HG03045 (cell line): ENCODE measurements around the gene SMIM28.

Experiments used
- ATAC-seq: cut with Tn5 transposase; IDR thresholded peaks from one replicate; pipeline ENCODE4 v1.9.1; 2021; ENCODE audit warnings: mild to moderate bottlenecking, moderate library complexity; ENCODE audit not compliant: unreplicated experiment

The SMIM28 gene

GRCh38 chr6:138372711-138373463, 4.8 kb upstream of the SMIM28 start:
- no peak for ATAC-seq

DNA sequence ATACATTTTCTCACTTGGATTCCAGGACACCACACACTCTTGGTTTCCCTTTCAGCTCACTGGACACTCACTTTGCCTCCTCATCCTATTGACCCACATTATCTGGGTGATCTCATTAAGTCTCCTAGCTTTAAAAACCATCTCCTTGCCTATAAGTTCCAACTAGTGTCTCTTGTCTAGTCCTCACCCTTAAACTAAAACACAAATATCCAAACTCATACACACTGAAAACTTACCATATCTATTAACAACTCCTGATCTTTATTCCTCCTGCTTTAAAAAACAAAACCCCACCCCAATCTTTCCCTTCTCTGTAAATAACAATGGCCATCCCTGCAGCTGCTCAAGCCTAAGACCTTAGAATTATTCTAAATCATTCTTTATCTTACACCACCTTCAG, 3.5 kb upstream of the SMIM28 start:
- no peak for ATAC-seq

DNA sequence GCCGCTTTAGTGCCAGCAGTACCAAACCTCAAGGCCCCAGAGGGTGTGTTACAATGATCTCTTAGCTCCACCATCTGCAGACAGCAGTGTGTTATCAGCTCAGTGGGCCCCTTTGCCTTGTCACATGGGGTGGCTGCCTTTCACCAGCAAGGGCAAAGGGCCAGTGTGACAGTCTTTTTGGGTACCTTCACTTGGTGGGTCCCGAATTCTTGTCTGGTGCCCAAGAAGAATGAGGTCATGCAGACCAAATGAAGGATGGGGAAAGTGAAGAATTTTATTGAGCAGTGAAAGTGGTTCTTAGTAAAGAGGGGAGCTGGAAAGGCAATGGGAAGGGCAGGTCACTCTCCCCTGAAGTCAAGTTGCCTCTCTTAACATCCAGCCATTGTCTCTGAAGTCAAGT, 2.9 kb upstream of the SMIM28 start:
- ATAC-seq = no peak

DNA sequence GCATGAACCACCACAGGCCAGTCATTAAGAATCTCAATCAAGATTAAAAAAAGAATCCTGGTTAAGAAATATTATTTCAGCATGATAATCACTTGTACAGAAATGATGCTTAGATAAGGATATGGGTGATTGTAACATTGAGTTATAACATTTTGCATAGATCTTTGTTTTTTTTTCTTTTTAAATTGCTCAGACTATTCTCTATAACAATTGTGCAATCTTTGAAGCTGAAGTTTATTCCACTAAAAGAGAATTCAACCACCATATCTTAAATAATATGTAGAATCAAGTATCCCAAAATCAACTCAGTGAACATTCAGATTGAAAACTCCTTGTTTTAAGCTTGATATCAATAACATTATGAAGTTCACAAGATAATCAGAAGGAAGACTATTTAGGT, 663 bp upstream of the SMIM28 start:
- ATAC-seq = no peak

DNA sequence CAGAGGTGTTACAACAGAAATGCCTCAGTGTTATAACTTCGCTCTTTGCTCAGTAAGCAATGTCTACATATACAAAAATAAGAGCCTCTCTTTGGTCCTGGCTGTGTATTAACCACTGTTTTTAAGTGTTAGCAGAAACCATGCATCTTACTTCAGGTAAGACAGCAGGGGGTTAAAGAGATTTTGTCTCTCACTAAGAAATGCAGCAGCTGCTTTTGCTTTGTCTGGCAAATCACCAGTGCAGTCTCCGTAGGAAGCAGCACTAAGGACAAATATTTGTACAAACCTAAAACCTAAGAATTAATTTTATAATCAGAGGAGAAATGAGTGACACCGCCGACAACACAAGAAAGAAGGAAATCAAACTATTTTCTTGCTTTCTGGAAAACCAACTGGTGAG, 758 bp downstream of the SMIM28 start:
- ATAC-seq = no peak

DNA sequence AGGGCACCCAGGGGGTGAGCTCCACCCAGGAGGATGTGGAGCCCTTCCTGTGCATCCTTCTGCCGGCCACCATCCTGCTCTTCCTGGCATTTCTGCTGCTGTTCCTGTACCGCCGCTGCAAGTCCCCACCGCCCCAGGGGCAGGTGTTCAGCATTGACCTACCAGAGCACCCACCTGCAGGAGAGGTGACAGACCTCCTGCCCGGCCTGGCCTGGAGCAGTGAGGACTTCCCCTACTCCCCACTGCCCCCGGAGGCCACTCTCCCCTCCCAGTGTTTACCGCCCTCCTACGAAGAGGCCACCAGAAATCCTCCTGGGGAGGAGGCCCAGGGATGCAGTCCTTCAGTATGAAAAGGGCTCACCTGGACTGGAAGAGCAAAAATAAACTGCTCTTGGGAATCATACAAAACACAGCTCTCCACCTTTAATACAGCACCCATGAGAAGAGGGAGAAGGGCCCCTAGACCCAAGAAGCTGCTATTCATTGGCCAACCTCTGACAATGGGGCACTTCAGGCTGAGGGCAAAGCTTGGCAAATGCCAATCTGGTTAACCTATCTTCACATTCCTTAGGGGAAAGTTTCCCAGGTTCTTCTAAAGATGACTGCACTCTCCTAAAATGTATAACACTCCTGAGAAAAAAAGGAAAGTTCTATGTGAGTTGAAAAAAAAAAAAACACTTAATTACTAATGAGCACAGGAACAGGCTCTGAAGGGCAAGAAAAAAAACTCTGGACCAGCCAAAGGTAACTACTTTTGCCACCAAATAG, 5.0 kb downstream of the SMIM28 start:
- no peak for ATAC-seq

GRCh38 chr6:138383776-138384175, 6.1 kb downstream of the SMIM28 start:
- ATAC-seq = no peak

DNA sequence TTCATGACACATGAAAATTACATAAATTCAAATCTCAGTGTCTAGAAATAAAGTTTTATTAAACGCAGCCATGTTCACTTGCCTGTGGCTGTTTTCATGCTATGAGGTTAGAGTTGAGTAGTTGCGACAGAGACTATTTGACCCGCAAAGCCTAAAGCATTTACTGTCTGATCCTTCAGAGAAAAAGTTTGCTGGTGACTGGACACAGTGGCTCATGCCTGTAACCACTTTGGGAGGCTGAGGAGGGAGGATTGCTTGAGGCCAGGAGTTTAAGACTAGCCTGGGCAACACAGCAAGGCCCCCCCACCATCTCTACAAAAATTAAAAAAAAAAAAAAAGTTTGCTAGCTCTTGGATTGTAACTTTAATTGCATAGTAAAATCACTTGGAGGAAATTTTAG, 9.2 kb downstream of the SMIM28 start:
- no peak for ATAC-seq

DNA sequence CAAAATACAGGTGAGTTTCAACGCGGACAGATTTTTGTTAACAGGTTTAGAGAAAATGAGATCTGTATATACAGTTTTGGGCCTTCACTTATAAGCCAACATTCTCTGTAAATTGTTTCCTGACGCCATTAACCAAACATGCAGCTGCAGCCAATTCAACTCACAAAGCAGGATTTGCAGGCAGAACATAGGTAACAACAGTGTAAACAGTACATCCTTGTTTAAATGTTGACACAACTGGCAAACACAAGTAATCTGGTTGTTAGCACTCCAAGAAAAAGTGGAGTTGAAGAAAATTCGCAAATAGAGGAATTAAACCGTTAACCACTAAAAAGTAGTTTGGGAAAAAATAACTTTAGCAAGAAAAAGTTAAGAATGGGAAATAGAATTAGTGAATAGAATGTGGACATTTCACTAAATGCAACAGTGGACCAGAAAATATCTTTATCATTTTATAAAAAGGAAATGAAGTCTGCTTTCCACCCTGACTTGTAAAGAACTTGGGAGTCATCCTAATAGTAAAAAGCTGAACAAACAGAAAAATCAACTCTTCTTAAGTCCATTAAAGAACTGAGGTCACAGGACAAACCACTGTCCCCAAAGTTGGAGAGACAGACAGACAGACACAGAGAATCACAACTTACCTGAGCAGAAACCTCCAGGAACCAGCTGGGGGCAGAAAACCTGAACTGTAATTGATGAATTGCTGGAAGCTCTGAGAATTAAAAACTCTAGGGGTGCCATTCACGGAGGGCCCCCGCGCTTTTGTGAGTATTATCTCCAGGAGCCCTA, 10.1 kb downstream of the SMIM28 start:
- ATAC-seq = no peak

DNA sequence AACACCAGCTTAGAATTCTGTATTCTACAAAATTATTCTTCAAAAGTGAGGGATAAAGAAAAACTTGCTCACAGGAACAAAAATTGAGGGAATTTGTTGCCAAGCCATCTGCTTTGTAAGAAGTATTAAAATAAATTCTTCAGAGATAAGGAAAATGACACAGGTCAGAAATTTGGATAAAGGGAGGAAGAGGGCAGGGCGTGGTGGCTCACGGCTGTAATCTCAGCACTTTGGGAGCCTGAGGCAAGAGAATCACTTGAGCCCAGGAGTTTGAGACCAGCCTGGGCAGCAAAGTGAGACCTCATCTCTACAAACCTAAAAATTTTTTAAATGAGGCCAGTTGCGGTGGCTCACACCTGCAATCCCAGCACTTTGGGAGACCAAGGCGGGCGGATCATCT, 11.8 kb downstream of the SMIM28 start:
- ATAC-seq = no peak

DNA sequence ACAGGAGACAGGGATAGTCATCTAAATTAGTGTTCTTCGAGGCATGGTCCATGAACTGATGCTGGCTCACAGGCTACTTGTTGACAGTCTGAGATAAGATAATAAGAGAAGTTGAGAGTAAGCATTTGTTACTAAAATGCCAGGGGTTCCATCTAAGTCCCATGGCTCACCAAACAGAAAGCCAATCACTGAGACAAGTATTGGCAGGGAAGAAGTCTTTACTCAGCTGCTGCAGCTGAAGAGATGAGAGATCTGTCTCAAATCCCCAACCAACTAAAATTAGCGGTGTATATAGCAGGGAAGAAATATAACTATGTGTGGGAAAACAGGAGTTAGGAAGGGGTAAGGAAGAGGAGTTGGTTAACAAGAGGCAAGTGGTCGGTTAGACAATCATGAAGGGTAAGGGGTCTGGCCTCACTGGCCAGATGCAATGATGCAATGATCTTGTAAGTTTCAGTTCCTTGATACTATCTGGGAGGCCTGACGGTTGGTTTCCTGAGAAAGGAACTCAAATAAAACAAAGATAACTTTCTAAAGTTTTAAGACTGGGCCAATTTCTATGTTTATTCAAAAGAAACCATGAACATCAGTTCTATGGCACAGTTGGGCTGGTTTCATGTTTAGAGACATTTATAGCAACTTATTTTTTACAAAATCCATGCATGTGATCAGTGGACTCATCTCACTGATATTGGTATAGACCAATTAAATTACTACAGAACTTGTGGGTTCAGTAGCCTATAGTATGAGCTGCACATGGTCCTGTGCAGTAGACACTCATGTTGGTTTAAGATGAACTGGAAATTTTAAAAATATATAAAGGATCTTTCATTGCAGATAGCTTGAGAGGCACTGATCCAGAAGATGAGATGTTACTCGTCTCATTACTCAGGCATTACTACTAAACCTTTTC, 16.4 kb downstream of the SMIM28 start:
- ATAC-seq = no peak

- ATAC-seq = no peak
These were observed 19.0 kb downstream of the SMIM28 start for GRCh38 chr6:138396709-138397108.

GRCh38 chr6:138397128-138398122, 19.7 kb downstream of the SMIM28 start:
- no peak for ATAC-seq

- no peak for ATAC-seq
These were observed 22.6 kb downstream of the SMIM28 start for GRCh38 chr6:138400326-138400725.

DNA sequence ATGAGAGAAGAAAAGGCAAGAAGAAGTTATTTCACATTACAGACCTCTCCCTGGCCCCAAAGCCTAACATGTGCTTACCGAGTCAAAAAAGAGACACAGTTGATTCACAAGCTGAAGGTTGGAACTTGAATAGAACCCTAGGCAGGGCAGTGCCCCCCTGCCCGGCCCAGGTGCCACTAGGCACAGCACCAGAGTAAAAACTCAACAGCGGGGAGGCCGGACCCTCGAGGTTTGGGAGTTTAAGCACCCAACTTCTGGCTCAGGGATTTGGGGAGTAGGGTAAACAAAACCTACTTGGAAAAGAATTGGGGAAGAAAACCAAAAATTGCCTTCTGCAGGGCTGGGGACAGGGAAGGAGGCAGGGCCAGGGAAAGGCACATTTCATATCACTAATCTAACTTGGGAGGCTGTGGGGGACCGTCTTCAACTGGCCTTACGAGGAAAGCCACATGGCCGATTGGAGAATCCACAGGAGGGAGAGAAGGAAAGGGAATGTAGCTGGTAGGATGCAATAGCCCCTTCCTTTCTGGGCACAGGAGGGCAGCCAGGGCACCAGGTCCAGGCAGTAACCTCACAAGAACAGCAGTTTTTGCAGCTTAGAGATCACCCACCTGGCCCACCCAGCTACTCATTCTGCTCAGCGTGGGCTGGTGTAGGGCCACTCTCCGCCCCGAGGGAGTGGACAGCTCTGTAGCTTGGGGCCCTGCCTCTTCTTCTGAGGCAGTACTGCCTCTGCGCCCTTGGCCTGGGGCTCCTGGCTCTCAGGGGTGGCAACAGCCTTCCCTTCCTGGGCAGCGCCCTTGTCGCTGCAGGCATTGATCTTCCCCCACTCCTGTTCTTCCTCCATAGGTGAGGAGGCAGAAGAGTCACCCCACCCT, 24.5 kb downstream of the SMIM28 start:
- ATAC-seq = no peak

DNA sequence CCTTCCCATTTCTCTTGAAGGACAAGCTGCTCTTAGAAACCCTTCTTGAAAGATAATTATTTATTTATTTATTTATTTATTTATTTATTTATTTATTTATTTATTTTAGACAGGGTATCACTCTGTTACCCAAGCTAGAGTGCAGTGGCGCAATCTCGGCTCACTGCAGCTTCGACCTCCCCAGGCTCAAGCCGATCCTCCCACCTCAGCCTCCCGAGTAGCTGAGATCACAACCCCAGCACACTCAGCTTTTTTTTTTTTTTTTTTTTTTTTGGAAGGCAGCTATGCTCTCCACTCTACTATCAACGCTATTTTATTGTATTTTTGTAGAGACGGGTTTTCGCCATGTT, 25.1 kb downstream of the SMIM28 start:
- ATAC-seq = no peak

DNA sequence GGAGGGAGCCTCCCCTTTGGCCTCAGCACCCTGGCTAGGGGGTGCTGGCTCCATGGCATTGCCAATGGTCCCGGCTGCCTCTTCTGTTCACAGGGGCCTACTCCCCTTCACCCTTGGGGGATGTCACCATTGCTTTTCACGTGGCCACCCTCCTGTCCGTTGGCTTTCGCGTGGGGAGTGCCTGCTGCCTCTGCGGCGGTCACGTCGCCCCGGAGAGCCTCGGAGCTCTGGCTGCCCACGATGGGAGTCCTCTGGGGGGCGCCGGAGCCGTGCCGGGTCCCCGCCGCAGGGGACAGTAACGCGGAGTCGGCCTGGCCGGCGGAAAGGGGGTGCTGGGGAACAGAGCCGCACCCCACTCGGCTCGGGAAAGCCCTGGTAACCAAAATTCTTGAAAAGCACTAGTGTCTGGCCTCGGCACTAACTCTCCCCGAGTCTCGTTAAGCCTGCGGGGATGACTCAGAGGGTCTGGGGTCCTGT, 25.7 kb downstream of the SMIM28 start:
- ATAC-seq = peak; percentile 19
